Liver (tissue), 9 donors: ENCODE measurements around the gene PCDHGB4. TPM values are rescaled to one million over a fixed set of nuclear protein-coding genes. Genes with fewer than 3 reads are reported as not detected.
A peak's percentile ranks its signal among the peaks of the same experiment; 100 is the strongest.
"Not testable (repeated sequence)": the region's sequence is repeated elsewhere in the genome, so short reads cannot be mapped to it uniquely, and the experiment has no call there.

Experiments
- DNase-seq: peaks from one replicate; pipeline ENCODE4 v3.0.0-alpha.2; 2017; ENCODE audit warnings: low spot score
- H3K27ac ChIP-seq, 2 donors: one replicate each; pipeline ENCODE4 v1.7.0; 2013; ENCODE audit warnings: inconsistent platforms in 2 of 2, low read length in 2 of 2, control low read depth in 1 of 2, low read depth in 1 of 2, mild to moderate bottlenecking in 1 of 2
- H3K27me3 ChIP-seq, 4 donors: one replicate each; pipeline versions ENCODE4 v1.6.1 to v1.7.0; 2013; ENCODE audit warnings: low read length in 3 of 4, inconsistent platforms in 1 of 4, mild to moderate bottlenecking in 1 of 4, moderate library complexity in 1 of 4; ENCODE audit not compliant: control insufficient read depth in 4 of 4, insufficient read depth in 4 of 4
- H3K36me3 ChIP-seq, 4 donors: one replicate each; pipeline versions ENCODE4 v1.6.1 to v1.7.0; 2013; ENCODE audit warnings: low read length in 3 of 4, mild to moderate bottlenecking in 3 of 4, low read depth in 1 of 4, moderate library complexity in 1 of 4; ENCODE audit not compliant: control insufficient read depth in 4 of 4, insufficient read depth in 3 of 4
- H3K4me1 ChIP-seq, 4 donors: one replicate each; pipeline versions ENCODE4 v1.6.1 to v1.7.0; 2013; ENCODE audit warnings: low read length in 3 of 4, mild to moderate bottlenecking in 3 of 4, moderate library complexity in 1 of 4; ENCODE audit not compliant: control insufficient read depth in 4 of 4, insufficient read depth in 4 of 4
- H3K4me3 ChIP-seq, 3 donors: one replicate each; pipeline versions ENCODE4 v1.6.1 to v1.7.0; 2013; ENCODE audit warnings: low read length in 3 of 3, control low read depth in 1 of 3, low read depth in 1 of 3, mild to moderate bottlenecking in 1 of 3
- H3K9ac ChIP-seq, 2 donors: one replicate each; pipeline ENCODE4 v1.7.0; 2013; ENCODE audit warnings: low read length in 2 of 2, mild to moderate bottlenecking in 2 of 2, moderate library complexity in 2 of 2, control low read depth in 1 of 2, low read depth in 1 of 2
- H3K9me3 ChIP-seq, 4 donors: one replicate each; pipeline versions ENCODE4 v1.6.1 to v1.7.0; 2013; ENCODE audit warnings: low read length in 3 of 4; ENCODE audit not compliant: control insufficient read depth in 4 of 4
- CTCF ChIP-seq: fragments of 150-350 bp; IDR thresholded peaks from 2 replicates; pipeline ENCODE4 v1.5.1; 2017; ENCODE audit warnings: improper control_type of control experiment, low read depth, low read length; ENCODE audit not compliant: missing input control
- EGR1 ChIP-seq, 2 donors: IDR thresholded peaks; 2 replicates each; pipeline ENCODE4 v1.6.1; 2016 to 2018; ENCODE audit warnings: antibody characterized with exemption in 2 of 2, low read depth in 2 of 2
- FOXA1 ChIP-seq: IDR thresholded peaks from 2 replicates; pipeline ENCODE4 v1.6.1; 2016; ENCODE audit warnings: antibody characterized with exemption
- FOXA2 ChIP-seq: IDR thresholded peaks from 2 replicates; pipeline ENCODE4 v1.6.1; 2016; ENCODE audit warnings: antibody characterized with exemption
- GABPA ChIP-seq, 2 donors: IDR thresholded peaks in 1 of 2; conservative IDR thresholded peaks in 1 of 2; 2 replicates each; pipeline ENCODE4 v1.6.1; 2016; ENCODE audit warnings: antibody characterized with exemption in 2 of 2, mild to moderate bottlenecking in 1 of 2, moderate library complexity in 1 of 2
- HNF4A ChIP-seq, 2 donors: conservative IDR thresholded peaks; 2 replicates each; pipeline ENCODE4 v1.6.1; 2016; ENCODE audit warnings: antibody characterized with exemption in 2 of 2, mild to moderate bottlenecking in 2 of 2
- HNF4G ChIP-seq: IDR thresholded peaks from 2 replicates; pipeline ENCODE4 v1.6.1; 2016; ENCODE audit warnings: antibody characterized with exemption
- JUND ChIP-seq, 2 donors: IDR thresholded peaks; 2 replicates each; pipeline ENCODE4 v1.6.1; 2016; ENCODE audit warnings: antibody characterized with exemption in 2 of 2
- NR2F2 ChIP-seq: IDR thresholded peaks from 2 replicates; pipeline ENCODE4 v1.6.1; 2016; ENCODE audit warnings: antibody characterized with exemption
- RAD21 ChIP-seq, 2 donors: IDR thresholded peaks; 2 replicates each; pipeline ENCODE4 v1.6.1; 2016; ENCODE audit warnings: antibody characterized with exemption in 2 of 2, mild to moderate bottlenecking in 2 of 2
- REST ChIP-seq: IDR thresholded peaks from 2 replicates; pipeline ENCODE4 v1.6.1; 2016; ENCODE audit warnings: antibody characterized with exemption, mild to moderate bottlenecking
- RXRA ChIP-seq, 2 donors: IDR thresholded peaks; 2 replicates each; pipeline ENCODE4 v1.6.1; 2017 to 2018; ENCODE audit warnings: antibody characterized with exemption in 2 of 2, mild to moderate bottlenecking in 1 of 2
- SP1 ChIP-seq: IDR thresholded peaks from 2 replicates; pipeline ENCODE4 v1.6.1; 2018; ENCODE audit warnings: antibody characterized with exemption, mild to moderate bottlenecking
- TAF1 ChIP-seq: conservative IDR thresholded peaks from 2 replicates; pipeline ENCODE4 v1.6.1; 2016; ENCODE audit warnings: antibody characterized with exemption, mild to moderate bottlenecking
- YY1 ChIP-seq: IDR thresholded peaks from 2 replicates; pipeline ENCODE4 v1.6.1; 2016; ENCODE audit warnings: antibody characterized with exemption, mild to moderate bottlenecking
- ZBTB33 ChIP-seq: IDR thresholded peaks from 2 replicates; pipeline ENCODE4 v1.6.1; 2016; ENCODE audit warnings: antibody characterized with exemption
- WGBS: extraction: QIAGEN DNeasy Blood & Tissue Kit; methylation state at CpG from one replicate; pipeline ENCODE4 v1.1.7; 2013; 5-methylcytosine and 5-hydroxymethylcytosine counted together
- polyA plus RNA-seq, 2 donors: library from polyadenylated mRNA; stranded (reverse) in 1 of 2; unstranded in 1 of 2; fragments of 200-250 nt in 1 of 2; fragments of >200 nt in 1 of 2; fragmentation: Nextera tagmentation in 1 of 2; extraction: Ambion mirVana in 1 of 2; gene quantifications; one replicate each; pipeline versions ENCODE4 v1.2.1 to v1.2.3, GENCODE V29; 2013 to 2015
- total RNA-seq, 2 donors: library from RNA; depleted of rRNA; stranded (reverse); fragments of >200 nt; gene quantifications; one replicate each; pipeline ENCODE4 v1.2.3, GENCODE V29; 2014
- TF ChIP-seq, protein P1 (sequence below): IDR thresholded peaks from 2 replicates; pipeline ENCODE4 v1.6.1; 2016; ENCODE audit warnings: antibody characterized with exemption
- TF ChIP-seq, protein P2 (sequence below): IDR thresholded peaks from 2 replicates; pipeline ENCODE4 v1.6.1; 2016; ENCODE audit warnings: antibody characterized with exemption
- donor health status: healthy.
- donor health status: healthy.
- donor health status: healthy.
- donor health status: healthy.
- donor health status: healthy.

PCDHGB4 gene
- total and polyA plus RNA-seq, 4 donors, result 0.76 to 2.8 (median 1.6) TPM

DNA sequence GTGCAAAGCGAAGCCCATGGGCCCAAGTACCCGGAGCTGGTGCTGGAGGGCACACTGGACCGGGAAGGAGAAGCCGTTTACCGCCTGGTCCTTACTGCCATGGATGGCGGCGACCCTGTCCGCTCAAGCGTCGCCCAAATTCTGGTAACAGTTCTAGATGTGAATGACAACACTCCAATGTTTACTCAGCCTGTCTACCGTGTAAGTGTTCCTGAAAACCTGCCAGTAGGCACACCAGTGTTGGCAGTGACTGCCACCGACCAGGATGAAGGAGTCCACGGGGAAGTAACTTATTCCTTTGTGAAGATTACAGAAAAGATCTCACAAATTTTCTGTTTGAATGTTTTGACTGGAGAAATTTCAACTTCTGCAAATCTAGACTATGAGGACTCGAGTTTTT is 12.9 kb upstream of the PCDHGB4 start:
- H3K27ac ChIP-seq, result no peak overlapping the region
- no peak for TF ChIP-seq HNF4A (conservative IDR thresholded peaks at IDR 0.05)
- TF ChIP-seq GABPA (IDR thresholded peaks at IDR 0.05 in 1 of 2, conservative IDR thresholded peaks at IDR 0.05 in 1 of 2), result no peak
- no peak for TF ChIP-seq RAD21 (IDR thresholded peaks at IDR 0.05)
- no peak for TF ChIP-seq JUND (IDR thresholded peaks at IDR 0.05)
- no peak for TF ChIP-seq REST
- no peak for TF ChIP-seq CTCF
- TF ChIP-seq NR2F2, result no peak
- TF ChIP-seq SP1, result no peak
- no peak for TF ChIP-seq TAF1
- TF ChIP-seq RXRA (IDR thresholded peaks at IDR 0.05), result no peak
- TF ChIP-seq, protein P1, sequence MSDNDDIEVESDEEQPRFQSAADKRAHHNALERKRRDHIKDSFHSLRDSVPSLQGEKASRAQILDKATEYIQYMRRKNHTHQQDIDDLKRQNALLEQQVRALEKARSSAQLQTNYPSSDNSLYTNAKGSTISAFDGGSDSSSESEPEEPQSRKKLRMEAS, result no peak
- TF ChIP-seq FOXA1, result no peak
- TF ChIP-seq YY1, result no peak
- TF ChIP-seq, protein P2, sequence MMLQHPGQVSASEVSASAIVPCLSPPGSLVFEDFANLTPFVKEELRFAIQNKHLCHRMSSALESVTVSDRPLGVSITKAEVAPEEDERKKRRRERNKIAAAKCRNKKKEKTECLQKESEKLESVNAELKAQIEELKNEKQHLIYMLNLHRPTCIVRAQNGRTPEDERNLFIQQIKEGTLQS, result no peak
- TF ChIP-seq HNF4G, result no peak
- TF ChIP-seq ZBTB33, result no peak
- TF ChIP-seq EGR1 (IDR thresholded peaks at IDR 0.05; ENCODE audit: low read depth in 2 of 2), result no peak
- no peak for TF ChIP-seq FOXA2
- no peaks in the 10 kb centered on the region for H3K4me1 ChIP-seq
- H3K4me3 ChIP-seq, result peak overlapping the region in 1 of 3 donors; percentile 41
- DNase-seq, result no peak
- peaks cover 0 to 5% (median 0%) of the 10 kb centered on the region in 4 donors for H3K27me3 ChIP-seq
- 46% methylated on average over 14 of the region's 14 CpGs for WGBS
- no peak overlapping the region for H3K9ac ChIP-seq
- H3K36me3 ChIP-seq, result no peaks in the 10 kb centered on the region
- peaks cover 37 to 78% (median 56%) of the 10 kb centered on the region in 4 donors for H3K9me3 ChIP-seq

- not testable (repeated sequence) for H3K27me3 ChIP-seq, H3K36me3 ChIP-seq, H3K4me1 ChIP-seq, H3K27ac ChIP-seq, DNase-seq, H3K9ac ChIP-seq
- WGBS, result 47% methylated on average over 43 of the region's 48 CpGs
- Histone ChIP-seq H3K4me3 (peak overlapping the region in 2 of 3 donors; percentile 5 to 41), H3K9me3 (peaks cover 34 to 75% (median 51%) of the 10 kb centered on the region in 4 donors)
Observed at GRCh38 chr5:141375444-141376155, 11.9 kb upstream of the PCDHGB4 start.
